ENCODE data around the gene NDUFS7.
"Not testable (repeated sequence)": the region's sequence is repeated elsewhere in the genome, so short reads cannot be mapped to it uniquely, and the experiment has no call there.

Gene NDUFS7

GRCh38 chr19:1417681-1418495, 34.2 kb downstream of the NDUFS7 start:
- H3K4me3 ChIP-seq (IDR thresholded peaks at IDR 0.05; ENCODE audit: insufficient read depth, low read depth, low read length) = no peak overlapping the region
- H3K4me2 ChIP-seq = no peak overlapping the region
- H3K4me1 ChIP-seq (ENCODE audit: low read depth, poor library complexity, severe bottlenecking) = peaks cover 6% of the 10 kb centered on the region
- no peaks in the 10 kb centered on the region for H3K27me3 ChIP-seq (ENCODE audit: insufficient read depth, low read depth)
- H3K9ac ChIP-seq = no peak overlapping the region
- H3K79me2 ChIP-seq (ENCODE audit: insufficient read depth, low read depth) = peaks cover 81% of the 10 kb centered on the region
- TF ChIP-seq, protein P1, sequence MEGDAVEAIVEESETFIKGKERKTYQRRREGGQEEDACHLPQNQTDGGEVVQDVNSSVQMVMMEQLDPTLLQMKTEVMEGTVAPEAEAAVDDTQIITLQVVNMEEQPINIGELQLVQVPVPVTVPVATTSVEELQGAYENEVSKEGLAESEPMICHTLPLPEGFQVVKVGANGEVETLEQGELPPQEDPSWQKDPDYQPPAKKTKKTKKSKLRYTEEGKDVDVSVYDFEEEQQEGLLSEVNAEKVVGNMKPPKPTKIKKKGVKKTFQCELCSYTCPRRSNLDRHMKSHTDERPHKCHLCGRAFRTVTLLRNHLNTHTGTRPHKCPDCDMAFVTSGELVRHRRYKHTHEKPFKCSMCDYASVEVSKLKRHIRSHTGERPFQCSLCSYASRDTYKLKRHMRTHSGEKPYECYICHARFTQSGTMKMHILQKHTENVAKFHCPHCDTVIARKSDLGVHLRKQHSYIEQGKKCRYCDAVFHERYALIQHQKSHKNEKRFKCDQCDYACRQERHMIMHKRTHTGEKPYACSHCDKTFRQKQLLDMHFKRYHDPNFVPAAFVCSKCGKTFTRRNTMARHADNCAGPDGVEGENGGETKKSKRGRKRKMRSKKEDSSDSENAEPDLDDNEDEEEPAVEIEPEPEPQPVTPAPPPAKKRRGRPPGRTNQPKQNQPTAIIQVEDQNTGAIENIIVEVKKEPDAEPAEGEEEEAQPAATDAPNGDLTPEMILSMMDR (conservative IDR thresholded peaks at IDR 0.05; ENCODE audit: low read depth, low read length) = no peak
- no peak overlapping the region for H2AFZ ChIP-seq (ENCODE audit: low read depth)
- H3K36me3 ChIP-seq (ENCODE audit: insufficient read depth) = no peaks in the 10 kb centered on the region; the same call in 1 of the 2 replicates
- H4K20me1 ChIP-seq (ENCODE audit: insufficient read depth) = peaks cover 21% of the 10 kb centered on the region
- H3K27ac ChIP-seq = no peak overlapping the region

DNA sequence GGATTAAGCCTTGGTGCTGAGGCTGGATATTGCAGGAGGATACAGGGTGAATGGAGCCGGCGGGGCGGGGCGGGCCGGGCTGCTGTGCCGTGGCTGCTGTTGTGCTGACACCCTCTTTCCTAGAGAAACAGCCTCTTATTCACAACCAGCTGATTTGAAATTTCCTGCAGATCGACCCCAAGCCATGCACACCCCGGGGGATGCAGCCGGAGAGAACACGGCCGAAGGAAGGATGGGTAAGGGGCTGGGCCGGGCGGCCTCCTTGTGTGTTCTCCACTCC, 34.7 kb downstream of the NDUFS7 start:
- Histone ChIP-seq H3K4me2 (no peak overlapping the region), H3K4me1 (ENCODE audit: low read depth, poor library complexity, severe bottlenecking) (peaks cover 3% of the 10 kb centered on the region), H3K27me3 (ENCODE audit: insufficient read depth, low read depth) (no peaks in the 10 kb centered on the region), H2AFZ (ENCODE audit: low read depth) (no peak overlapping the region), H3K36me3 (ENCODE audit: insufficient read depth) (no peaks in the 10 kb centered on the region; the same call in 1 of the 2 replicates), H3K27ac (no peak overlapping the region), H3K79me2 (ENCODE audit: insufficient read depth, low read depth) (peaks cover 81% of the 10 kb centered on the region), H3K9ac (no peak overlapping the region), H4K20me1 (ENCODE audit: insufficient read depth) (peaks cover 19% of the 10 kb centered on the region), H3K4me3 (IDR thresholded peaks at IDR 0.05; ENCODE audit: insufficient read depth, low read depth, low read length) (no peak overlapping the region)
- TF ChIP-seq, protein P1 (conservative IDR thresholded peaks at IDR 0.05; ENCODE audit: low read depth, low read length) = no peak

DNA sequence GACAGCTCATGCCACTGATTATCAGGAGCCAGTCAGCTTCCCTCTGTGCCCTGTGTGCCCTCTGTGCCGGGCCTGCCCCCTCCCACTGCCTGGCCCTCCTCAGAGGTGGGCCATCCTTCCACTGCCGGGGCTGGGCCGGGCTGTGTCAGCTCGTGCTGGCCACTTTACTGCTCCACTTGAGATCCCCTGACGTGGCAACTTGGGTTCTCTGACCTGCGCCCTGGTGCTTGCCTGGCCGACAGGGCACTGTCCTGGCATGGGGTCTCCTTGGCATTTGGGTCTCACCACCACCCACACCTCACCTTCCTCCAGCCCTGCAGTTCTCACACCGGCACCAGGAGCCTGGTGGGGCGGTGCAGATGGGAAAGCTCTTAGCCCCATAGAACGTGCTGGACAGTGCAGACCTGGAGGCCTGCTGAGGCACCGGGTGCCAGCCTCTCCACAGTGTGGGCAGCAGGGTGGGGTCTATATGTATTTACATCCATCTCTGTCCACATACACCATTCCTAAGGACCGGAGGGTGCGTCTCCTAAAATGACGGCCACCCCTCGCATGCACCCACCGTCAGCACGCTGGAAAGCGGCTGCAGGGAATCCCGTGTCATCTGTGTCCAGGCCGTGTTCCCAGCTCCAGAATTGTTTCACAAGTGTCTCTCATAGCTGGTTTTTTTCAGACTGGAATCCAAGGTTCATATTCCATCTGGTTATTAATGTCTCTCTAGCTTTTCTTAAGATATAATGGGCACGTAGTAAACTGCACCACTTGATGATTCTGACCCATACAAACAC, 35.4 kb downstream of the NDUFS7 start:
- H3K79me2 ChIP-seq (ENCODE audit: insufficient read depth, low read depth) = peaks cover 77% of the 10 kb centered on the region
- H4K20me1 ChIP-seq (ENCODE audit: insufficient read depth) = peaks cover 13% of the 10 kb centered on the region
- no peak overlapping the region for H2AFZ ChIP-seq (ENCODE audit: low read depth)
- no peak overlapping the region for H3K4me2 ChIP-seq
- H3K4me3 ChIP-seq (IDR thresholded peaks at IDR 0.05; ENCODE audit: insufficient read depth, low read depth, low read length) = no peak overlapping the region
- H3K27ac ChIP-seq = no peak overlapping the region
- no peaks in the 10 kb centered on the region; the same call in 1 of the 2 replicates for H3K36me3 ChIP-seq (ENCODE audit: insufficient read depth)
- H3K9ac ChIP-seq = no peak overlapping the region
- no peaks in the 10 kb centered on the region for H3K27me3 ChIP-seq (ENCODE audit: insufficient read depth, low read depth)
- TF ChIP-seq, protein P1 (conservative IDR thresholded peaks at IDR 0.05; ENCODE audit: low read depth, low read length) = no peak
- no peaks in the 10 kb centered on the region for H3K4me1 ChIP-seq (ENCODE audit: low read depth, poor library complexity, severe bottlenecking)

DNA sequence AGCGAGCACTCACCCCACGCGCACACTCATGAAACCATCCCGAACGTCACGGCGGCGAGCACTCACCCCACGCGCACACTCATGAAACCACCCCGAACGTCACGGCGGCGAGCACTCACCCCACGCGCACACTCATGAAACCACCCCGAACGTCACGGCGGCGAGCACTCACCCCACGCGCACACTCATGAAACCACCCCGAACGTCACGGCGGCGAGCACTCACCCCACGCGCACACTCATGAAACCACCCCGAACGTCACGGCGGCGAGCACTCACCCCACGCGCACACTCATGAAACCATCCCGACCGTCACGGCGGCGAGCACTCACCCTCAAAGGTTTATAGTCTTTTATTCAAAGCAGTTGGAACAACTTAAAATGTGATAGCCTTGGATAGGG, 36.4 kb downstream of the NDUFS7 start:
- H3K9ac ChIP-seq; H3K4me1 ChIP-seq (ENCODE audit: low read depth, poor library complexity, severe bottlenecking); H2AFZ ChIP-seq (ENCODE audit: low read depth); H3K4me3 ChIP-seq (IDR thresholded peaks at IDR 0.05; ENCODE audit: insufficient read depth, low read depth, low read length); H3K27me3 ChIP-seq (ENCODE audit: insufficient read depth, low read depth); H3K36me3 ChIP-seq (ENCODE audit: insufficient read depth); H4K20me1 ChIP-seq (ENCODE audit: insufficient read depth); H3K27ac ChIP-seq; H3K4me2 ChIP-seq: not testable (repeated sequence)
- H3K79me2 ChIP-seq (ENCODE audit: insufficient read depth, low read depth) = peaks cover 68% of the 10 kb centered on the region
